C4-2B (cell line): ENCODE results near the gene DNAAF5.

Experiments
- ZFX ChIP-seq: fragments of 450-650 bp; IDR thresholded peaks from 2 replicates; pipeline ENCODE4 v1.6.1; 2017
- TF ChIP-seq, protein P1 (sequence below): fragments of 450-650 bp; conservative IDR thresholded peaks from 2 replicates; pipeline ENCODE4 v1.5.1; 2017; ENCODE audit warnings: mild to moderate bottlenecking

GRCh38 chr7:749140-749551 is 22.6 kb downstream of the DNAAF5 start:
- TF ChIP-seq, protein P1, sequence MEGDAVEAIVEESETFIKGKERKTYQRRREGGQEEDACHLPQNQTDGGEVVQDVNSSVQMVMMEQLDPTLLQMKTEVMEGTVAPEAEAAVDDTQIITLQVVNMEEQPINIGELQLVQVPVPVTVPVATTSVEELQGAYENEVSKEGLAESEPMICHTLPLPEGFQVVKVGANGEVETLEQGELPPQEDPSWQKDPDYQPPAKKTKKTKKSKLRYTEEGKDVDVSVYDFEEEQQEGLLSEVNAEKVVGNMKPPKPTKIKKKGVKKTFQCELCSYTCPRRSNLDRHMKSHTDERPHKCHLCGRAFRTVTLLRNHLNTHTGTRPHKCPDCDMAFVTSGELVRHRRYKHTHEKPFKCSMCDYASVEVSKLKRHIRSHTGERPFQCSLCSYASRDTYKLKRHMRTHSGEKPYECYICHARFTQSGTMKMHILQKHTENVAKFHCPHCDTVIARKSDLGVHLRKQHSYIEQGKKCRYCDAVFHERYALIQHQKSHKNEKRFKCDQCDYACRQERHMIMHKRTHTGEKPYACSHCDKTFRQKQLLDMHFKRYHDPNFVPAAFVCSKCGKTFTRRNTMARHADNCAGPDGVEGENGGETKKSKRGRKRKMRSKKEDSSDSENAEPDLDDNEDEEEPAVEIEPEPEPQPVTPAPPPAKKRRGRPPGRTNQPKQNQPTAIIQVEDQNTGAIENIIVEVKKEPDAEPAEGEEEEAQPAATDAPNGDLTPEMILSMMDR = no peak
- TF ChIP-seq ZFX = no peak
